ENCODE measurements around the gene ERAL1.
"Not testable (repeated sequence)": the region's sequence is repeated elsewhere in the genome, so short reads cannot be mapped to it uniquely, and the experiment has no call there.

ERAL1 gene

DNA sequence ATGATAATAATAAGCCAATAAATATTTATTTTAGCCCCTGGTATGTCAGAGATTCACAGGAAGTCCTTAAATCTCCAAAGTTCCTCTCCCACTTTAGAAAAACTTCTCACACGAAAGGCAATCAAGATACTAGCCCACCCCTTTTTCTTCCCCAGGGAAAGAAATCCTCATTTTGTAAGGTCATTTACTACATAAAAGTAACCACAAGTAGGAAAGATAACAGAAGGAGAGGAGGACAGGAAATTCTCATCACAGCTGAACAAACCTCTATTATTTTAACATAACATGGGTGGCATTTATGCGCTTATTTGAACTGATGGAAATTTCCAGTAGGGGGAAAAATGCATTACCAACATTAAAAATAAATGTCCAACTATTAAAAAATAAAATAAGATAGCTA is 15.6 kb upstream of the ERAL1 start:
- TF ChIP-seq, protein P1, sequence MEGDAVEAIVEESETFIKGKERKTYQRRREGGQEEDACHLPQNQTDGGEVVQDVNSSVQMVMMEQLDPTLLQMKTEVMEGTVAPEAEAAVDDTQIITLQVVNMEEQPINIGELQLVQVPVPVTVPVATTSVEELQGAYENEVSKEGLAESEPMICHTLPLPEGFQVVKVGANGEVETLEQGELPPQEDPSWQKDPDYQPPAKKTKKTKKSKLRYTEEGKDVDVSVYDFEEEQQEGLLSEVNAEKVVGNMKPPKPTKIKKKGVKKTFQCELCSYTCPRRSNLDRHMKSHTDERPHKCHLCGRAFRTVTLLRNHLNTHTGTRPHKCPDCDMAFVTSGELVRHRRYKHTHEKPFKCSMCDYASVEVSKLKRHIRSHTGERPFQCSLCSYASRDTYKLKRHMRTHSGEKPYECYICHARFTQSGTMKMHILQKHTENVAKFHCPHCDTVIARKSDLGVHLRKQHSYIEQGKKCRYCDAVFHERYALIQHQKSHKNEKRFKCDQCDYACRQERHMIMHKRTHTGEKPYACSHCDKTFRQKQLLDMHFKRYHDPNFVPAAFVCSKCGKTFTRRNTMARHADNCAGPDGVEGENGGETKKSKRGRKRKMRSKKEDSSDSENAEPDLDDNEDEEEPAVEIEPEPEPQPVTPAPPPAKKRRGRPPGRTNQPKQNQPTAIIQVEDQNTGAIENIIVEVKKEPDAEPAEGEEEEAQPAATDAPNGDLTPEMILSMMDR (IDR thresholded peaks at IDR 0.05; ENCODE audit: low read length, missing control alignments): no peak
- H3K4me3 ChIP-seq (replicated peaks; ENCODE audit: low read depth, low read length): no peak overlapping the region
- DNase-seq (ENCODE audit: low read depth): peak; percentile 15

DNA sequence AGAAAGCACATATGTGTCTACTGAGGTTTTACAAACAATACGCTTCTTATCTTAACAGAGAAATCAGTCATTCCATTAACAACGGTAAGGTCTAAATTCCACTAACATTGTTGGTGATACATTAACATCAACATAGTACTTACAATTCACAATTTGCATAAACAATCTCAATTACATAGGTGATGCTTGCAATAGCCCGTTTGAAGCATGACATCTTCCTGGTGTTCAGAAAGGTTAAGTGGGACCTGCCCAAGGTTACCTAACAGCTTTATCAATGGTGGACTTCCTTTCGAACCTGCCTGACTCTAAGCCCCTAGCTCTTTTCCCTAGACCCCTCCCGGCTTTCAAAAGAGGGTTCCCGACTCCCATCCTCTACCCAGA is 12.9 kb upstream of the ERAL1 start:
- H3K4me3 ChIP-seq (replicated peaks; ENCODE audit: low read depth, low read length): peak overlapping the region; percentile 98
- TF ChIP-seq, protein P1 (IDR thresholded peaks at IDR 0.05; ENCODE audit: low read length, missing control alignments): no peak
- no peak for DNase-seq (ENCODE audit: low read depth)

DNA sequence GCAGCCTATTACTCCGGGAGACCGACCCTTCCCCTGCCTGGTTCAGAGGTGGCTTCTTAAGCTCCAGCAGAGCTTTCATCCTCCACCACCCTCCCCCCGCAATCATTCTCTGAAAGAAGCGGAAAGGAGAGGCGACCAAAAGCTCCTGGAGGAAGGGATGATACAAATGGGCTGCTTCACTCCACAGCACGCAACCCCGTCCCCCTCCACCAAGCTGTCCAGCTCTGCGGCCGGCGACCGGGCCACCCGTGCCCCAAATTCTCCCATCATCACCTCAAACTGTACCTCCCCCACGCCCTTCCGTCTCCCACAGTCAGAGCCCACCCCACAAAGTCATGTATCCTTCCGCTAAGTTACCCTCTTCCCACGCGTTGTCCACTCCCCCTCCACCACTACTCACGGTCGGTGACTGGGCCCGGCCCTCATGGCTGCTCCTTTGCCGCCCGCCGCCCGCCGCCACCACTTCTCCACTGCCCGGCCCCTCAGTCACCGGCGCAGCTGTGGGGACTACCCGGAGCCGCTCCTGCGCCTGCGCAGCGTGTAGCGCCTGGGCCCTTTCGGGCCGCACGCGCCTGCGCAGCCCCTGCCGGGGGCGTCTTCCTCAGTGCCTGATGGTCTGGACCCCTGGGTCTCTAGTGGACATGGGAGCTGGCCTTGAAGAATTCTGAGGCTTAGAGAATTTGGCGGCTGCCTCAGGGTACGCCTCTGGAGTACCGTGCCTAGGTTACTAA is 12.4 kb upstream of the ERAL1 start, which contains the start of gene FAM222B:
Gene FAM222B, minus strand, starts transcription at position 509 of the 731 bp plus-strand sequence. CDS start 76,123 bp downstream, outside the sequence.
- DNase-seq (ENCODE audit: low read depth): peak; percentile 83
- TF ChIP-seq, protein P1 (IDR thresholded peaks at IDR 0.05; ENCODE audit: low read length, missing control alignments): no peak
- peak within 1 kb of the TSS; percentile 98 for H3K4me3 ChIP-seq (replicated peaks; ENCODE audit: low read depth, low read length)

DNA sequence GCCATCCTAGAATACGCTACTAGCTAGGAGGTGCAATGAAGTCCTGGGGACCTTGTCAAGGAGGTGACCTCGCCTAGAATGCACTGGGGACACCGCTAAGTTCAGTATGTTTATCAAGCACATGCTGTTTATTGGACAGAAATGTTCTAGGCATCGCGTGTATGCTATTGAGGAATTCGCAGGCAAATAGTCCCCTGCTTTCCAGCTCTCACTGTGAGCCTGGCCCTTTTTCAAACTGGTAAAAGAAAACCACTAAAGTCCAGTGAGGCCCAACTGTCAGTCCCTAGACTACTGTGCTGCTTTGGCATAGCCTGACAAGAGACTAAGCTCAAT is 11.0 kb upstream of the ERAL1 start:
- no peak overlapping the region for H3K4me3 ChIP-seq (replicated peaks; ENCODE audit: low read depth, low read length)
- TF ChIP-seq, protein P1 (IDR thresholded peaks at IDR 0.05; ENCODE audit: low read length, missing control alignments): no peak
- no peak for DNase-seq (ENCODE audit: low read depth)

DNA sequence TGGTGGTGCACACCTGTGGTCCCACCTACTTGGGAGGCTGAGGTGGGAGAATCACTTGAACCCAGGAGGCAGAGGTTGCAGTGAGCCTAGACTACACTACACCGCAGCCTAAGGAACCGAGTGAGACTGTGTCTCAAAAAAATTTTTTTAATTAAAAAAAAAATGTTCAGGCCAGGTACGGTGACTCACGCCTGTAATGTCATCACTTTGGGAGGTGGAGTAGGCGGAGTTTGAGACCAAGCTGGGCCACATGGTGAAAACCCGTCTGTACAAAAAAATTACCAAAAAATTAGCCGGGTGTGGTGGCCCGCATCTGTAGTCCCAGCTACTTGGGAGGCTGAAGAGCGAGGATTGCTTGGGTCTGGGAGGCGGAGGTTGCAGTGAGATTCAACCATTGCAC is 8.6 kb upstream of the ERAL1 start:
- no peak for DNase-seq (ENCODE audit: low read depth)
- no peak overlapping the region for H3K4me3 ChIP-seq (replicated peaks; ENCODE audit: low read depth, low read length)
- TF ChIP-seq, protein P1 (IDR thresholded peaks at IDR 0.05; ENCODE audit: low read length, missing control alignments): no peak

DNA sequence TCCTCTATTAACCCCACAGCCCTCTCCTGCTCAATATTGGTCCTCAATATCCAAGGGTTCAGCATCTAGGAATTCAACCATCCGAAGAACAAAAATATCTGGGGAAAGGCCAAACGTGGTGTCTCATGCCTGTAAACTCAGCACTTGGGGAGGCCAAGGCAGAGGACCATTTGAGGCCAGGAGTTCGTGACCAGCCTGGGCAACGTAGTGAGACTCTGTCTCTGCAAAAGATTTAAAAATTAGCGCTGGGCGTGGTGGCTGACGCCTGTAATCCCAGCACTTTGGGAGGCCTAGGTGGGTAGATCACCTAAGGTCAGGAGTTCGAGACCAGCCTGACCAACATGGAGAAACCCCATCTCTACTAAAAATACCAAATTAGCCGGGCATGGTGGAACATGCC is 8.1 kb upstream of the ERAL1 start:
- DNase-seq (ENCODE audit: low read depth): not testable (repeated sequence)

DNA sequence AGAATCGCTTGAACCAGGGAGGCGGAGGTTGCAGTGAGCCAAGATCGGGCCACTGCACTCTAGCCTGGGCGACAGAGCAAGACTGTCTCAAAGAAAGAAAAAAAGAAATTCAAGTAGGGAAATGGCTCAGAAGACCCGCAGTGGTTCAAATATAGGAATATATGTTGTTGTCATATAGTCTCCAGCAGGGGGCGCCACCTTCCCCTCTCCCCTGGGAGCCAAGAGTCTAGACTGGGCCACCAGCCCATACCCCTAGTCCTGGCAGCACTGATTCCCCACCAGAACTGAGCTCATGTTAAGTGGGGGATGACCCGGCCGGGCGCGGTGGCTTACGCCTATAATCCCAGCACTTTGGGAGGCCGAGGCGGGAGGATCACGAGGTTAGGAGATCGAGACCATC is 6.1 kb upstream of the ERAL1 start:
- peak; percentile 20 for DNase-seq (ENCODE audit: low read depth)
- TF ChIP-seq, protein P1 (IDR thresholded peaks at IDR 0.05; ENCODE audit: low read length, missing control alignments): peak; percentile 24
- H3K4me3 ChIP-seq (replicated peaks; ENCODE audit: low read depth, low read length): not testable (repeated sequence)

More for the DNA sequence above, 8.1 kb upstream of the ERAL1 start:
- not testable (repeated sequence) for H3K4me3 ChIP-seq (replicated peaks; ENCODE audit: low read depth, low read length)

All from fibroblast of pulmonary artery (primary cell).